Stromal cell of bone marrow (primary cell): Measurements from ENCODE around the gene RPL29.

Source experiments
- DNase-seq: peaks from one replicate; pipeline ENCODE4 v3.0.0-alpha.2; 2012; ENCODE audit warnings: low read depth

The RPL29 gene

DNA sequence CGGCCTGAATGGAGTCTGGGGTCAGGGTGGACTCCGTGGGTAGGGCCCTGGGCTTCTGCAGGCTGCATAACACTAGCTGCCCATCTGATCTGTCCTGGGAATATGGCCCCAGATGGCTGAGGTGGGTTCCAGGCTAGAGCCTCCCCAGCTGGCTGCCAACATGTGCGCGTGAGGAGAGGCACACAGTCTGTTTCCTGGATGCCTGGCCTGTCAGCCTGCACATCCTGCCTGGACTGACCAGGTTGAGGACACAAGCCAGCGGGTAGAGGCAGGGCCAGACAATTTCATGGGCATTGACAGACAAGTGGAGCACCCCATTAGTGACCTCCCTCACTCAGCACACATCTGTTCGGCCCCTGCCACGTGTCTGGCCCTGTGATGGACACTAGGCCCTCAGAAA, 29.8 kb upstream of the RPL29 start:
- no peak for DNase-seq

DNA sequence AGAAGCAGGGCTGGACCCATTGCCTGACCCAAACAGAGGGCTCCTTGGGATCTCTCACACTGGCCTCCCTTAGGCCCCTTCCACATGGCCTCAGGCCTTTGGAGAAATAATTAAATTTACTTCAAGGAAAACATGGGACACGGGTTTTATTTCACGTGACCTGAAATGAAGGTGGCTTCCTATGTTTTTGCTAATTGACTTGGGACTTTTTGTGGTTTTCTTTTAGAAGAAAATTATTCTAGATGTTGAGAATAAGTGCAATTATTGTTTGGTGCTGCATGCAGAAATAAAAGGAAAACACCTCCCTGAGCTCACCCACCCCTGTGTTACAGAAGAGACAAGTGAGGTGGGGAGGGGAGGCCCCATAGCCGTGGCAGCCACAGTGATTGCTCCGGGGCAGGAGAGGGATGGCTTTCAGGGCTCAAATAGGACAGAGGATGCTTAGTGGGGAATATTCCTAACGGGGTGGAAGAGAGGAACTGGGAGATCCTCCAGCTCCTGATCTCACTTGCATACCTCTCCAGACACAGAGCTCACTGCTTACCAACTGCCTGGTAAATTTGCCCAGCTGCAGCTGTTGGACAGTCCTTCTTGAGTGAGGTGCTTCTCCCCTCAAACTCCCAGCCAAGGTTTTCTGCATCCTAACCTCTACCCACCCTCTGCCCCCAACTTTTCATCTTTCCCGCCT, 29.2 kb upstream of the RPL29 start:
- no peak for DNase-seq

GRCh38 chr3:52023860-52024764, 28.4 kb upstream of the RPL29 start:
- DNase-seq = no peak

DNA sequence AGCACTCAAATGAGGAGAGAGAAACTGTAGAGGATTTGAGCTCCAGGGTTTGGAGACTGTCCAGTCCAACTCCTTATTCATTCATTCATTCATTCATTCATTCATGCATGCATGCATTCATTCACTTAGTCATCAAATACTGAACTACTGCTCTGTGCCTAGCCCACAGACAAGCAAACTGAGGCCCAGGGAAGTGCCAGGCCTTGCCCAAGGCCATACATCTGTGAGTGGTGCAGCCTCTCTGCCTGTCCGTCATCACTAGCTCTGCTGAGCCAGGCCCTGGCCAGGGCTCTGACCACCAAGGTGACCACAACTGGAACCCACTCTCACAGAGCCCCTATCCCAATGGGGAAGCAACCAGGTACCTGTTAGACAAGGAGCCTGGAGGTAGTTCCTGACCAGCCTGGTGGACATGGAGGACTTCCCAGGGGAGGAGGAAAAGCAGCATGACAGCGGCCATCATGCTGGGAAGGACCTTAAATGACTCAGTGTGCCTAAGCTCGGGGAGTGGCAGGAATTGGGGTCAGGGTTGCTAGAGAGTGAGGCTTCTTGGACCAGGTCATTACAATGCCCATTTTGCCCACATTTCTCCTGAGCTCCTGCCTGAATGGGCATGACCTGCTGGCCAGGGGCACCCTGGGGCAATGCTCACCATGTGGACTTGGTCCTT, 27.5 kb upstream of the RPL29 start:
- no peak for DNase-seq

DNA sequence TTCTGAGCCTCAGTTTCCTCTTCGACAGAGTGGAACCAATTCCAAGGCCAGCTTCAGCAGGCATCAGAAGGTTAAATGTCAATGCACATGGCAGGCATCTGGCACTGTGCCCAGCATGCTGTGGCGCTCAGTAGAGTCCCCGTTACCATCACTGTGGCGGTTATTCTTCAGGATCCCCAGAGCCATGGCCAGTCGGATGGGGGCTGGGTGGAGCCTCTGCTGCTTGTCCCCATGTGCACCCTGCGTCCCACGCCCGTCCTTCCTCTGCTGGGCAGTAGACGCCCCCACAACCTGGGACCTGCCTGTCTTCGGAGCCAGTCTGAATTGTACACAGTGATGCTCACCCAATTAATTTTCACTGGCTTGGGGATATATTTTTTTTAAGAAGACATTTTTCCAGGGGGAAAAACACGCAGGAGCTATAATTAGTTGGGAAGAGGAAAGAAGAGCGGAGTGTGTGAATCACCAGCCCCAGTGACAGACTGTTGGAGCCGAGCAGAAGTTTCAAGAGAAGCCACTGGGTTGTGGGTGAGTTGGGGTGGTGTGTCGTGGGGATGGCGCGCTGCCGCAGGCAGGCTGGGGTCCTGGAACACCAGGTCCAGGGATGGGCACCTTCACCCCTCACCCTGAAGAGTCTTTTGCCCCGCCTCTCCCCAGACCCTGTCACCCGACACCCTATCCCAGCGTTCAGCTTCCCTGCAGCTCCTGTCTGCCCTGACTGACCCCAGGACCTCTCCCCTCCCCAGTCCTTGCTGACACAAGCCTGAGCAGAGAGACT, 26.8 kb upstream of the RPL29 start:
- DNase-seq = no peak

DNA sequence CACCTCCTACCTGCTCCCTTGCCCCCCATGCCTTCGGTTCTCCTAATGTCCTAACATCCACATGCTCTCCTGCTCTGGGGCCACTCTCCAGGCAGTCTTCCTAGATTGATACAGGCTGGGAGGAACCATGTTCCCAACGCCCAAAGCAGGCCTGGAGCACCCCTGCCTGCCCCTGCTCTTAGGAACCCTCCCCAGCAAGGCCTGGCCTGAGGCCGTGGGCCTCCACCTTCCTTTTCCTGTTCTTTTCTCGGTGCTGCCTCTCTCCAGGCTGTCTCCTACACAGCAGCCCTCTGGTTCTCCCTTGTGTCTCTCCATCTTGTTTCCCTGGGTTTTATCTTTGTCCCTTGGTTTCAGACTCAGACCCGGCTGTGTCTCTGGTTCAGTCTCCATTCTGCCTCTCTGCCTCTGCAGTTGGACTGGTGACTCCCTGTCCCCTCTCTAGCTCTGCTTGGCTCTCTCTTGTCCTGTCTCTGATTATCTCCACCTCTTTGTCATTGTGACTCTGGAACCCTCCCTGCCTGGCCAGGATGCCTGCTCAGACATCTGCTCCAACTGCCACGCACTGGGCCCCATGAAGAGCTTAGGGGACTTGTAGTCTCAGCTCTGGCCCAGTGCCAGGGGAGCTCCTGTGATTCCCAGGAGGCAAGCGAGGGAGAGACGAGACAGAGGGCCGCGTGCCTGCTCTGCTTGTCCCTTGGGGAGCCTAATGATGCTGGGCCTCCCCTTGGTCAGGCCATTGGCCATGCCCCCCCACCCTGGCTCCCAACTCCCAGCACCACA, 26.0 kb upstream of the RPL29 start:
- no peak for DNase-seq

DNA sequence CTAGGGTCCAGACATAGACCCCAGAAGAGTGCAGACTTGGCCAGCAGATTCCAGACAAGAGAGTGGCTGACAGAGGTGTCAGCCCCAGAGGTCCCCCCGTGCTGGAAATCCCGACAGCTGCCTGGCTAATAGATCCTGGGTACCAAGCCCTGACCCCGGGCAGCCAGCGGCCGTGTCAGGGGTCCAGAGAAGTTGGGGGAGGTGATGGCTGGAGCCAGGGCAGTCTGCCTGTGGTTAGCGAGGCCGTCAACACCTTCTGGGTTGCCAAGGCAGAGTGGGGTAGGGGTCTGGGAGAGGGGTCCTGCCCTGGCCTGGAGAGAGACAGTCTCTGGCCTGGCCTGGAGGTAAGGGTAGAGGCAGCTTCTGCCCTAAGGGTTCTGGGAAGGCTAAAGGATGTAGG, 25.1 kb upstream of the RPL29 start:
- no peak for DNase-seq

DNA sequence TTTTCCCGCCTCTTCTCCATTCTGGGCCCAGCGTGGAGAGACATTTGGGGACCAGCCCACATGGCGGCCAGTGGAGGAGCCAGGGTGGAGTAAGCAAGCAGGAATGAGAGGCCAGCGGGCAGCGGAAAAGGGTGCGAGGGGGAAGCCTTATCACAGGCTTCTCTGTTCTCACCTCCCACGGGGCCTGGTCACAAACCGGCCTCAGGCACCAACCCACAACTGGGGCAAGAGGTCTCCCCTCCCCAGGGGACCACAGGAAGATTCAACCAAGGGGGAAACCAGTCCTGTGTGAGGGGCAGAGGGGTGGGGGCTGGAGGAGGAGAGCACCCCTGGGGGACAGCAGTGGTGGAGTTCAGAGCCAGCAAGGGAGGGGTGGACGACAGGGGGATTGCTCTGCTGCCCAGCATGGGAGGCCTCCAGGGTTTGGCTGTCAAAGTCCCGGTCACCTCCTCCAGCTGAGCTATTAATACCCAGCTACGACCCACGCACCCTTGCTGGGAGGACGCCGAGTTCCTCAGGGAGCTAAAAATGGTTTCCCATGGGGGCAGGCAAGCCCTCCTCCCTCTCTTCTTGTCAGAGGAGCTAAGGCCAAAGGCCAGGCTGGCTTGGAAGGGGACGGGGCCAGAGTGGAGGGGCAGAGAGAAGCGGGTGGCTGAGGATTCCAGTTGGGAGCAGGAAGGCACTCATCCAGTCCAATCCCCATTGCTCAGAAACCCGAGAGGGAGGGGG, 23.8 kb upstream of the RPL29 start:
- no peak for DNase-seq

DNA sequence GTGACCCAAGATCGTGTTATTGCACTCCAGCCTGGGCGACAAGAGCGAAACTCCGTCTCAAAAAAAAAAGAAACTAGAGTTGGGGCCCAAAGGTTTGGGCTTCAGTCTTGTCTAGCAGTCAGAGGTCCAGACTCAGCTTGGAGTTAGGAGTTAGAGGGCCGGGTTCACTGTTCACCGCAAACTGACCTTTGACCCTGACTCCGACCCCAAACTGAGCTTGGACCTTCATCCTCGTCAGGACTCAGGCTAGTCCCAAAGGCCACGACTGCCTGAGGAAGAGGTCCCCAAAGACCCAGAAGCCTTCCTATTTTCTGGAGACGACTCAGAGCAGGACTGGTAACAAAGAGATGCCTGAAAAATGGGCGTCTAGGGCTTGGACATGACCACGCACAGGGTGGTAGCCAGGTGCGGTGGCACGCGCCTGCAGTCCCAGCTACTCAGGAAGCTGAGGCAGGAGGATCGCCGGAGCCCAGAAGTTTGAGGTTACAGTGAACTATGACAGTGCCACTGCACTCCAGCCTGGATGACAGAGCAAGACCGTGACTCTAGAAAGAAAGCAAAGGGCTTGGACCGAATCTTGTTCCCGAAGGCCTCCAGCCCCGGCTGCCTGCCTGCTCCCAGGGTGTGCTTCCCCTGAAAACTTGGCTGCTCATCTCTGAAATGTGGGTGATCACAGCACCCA, 22.8 kb upstream of the RPL29 start:
- DNase-seq = no peak

DNA sequence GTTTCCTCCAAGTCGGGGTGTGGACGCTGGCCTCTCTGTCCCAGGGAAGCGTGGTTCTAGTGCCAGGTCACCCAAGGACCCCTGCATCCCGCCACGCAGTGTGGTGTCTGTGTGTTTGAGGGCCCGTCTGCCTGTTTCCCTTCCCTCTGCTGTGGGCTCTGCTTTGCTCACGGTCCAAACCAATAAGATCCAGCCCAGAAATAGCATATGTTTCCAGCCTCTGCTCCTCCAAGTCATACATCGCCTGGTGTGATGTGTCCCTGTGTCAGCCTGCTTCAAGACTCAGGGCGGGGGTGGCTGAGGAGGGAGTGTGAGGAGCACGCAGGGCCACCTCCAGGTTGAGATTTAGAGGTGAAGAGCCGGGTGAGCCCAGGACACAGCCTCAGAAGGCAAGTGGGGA, 21.9 kb upstream of the RPL29 start:
- no peak for DNase-seq

DNA sequence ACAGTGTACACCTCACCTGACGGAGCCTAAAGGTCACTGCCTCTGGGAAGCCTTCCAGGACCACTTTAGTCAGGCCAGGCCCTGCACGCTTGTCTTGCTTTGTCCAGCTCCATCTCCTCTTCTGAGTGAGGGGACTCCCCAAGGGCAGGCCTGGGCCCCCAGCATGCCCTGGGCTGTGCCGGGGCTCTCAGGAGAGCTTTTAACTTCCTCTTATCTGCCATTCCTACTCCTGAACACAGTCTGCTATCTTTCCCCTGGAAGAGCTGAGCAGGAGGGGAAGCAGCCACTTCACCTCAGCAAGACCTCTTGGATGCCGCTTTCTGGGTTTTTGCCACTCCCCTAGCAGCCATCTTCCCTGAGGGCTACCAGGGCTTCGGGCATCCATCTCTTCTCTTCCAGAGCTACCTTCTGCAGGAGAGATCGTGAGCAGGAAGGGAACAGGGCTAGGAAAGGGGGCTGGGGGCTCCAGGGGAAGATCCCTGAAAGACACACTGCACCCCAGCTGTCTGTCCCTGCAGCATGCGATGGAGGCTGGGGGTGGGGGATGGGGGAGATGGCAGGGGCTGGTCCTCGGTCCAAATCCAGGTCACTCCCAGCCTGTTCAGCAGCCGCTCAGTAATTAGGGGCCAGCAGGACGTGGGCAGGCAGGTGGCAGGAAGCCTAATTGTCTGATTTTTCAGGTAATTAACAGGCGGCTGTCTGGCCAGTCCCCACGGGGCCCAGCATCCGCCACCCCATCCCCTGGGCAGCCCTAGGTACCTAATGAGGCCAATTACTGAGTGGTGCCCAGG, 19.9 kb upstream of the RPL29 start:
- DNase-seq = no peak

- no peak for DNase-seq
These were observed 18.9 kb upstream of the RPL29 start for GRCh38 chr3:52014613-52015012.

DNA sequence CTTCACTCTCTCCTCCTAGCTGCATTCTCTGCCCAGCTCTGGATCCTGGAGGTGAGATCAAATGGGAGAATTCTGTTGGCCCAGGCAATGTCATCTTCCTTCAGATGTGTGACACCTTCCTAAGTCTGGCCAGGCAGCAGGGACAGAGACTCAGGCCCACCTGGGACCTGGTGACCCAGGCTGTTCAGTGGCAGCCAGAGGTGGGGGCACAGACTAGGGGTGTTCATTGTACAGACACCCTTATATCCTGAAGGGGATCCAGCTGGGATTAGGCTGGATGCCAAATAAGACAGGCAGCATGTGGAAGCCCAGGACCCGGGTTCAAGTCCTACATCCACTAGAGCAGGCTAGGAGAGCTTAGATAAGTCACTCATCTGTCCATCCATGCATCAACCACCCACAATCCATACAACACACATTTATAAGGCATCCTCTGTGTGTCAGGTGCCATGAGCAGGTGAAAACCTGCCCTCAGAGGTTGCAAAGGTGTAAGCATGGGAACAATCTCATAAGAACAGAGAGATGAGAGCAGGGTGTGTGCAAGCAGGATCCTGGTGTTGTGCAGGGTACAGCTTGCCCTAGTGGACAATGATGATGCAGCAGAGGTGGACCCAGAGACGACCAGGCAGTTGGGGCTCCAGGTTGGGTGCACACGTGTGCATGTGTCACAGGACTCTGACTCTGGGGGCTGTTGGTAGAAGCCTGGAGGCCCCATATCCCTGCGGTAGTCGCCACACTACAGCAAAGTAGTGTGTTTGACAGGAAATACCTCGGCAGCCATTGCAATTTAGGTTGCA, 18.3 kb upstream of the RPL29 start:
- DNase-seq = no peak

- no peak for DNase-seq
These were observed 17.0 kb upstream of the RPL29 start for GRCh38 chr3:52012699-52013098.

- DNase-seq = no peak
These were observed 14.7 kb upstream of the RPL29 start for GRCh38 chr3:52010431-52010830.

DNA sequence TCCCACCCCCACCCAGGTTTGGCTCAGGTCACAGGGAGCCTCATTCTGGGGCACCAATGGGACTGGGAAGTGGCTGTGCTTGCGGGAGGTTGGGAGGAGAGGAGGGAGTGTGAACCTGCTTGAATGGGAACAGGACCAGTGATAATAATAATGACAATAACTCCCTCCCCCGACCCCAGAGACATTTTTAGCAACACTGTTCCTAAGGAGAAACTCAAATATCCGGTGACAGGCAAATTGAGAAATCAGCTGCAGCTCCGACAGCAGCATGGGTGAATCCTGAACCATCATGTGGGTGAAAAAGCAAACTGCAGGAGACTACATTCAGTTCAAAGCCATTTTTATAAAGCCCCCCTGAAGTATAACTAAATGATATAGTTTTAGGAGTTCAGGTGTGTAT, 11.6 kb upstream of the RPL29 start:
- DNase-seq = no peak

GRCh38 chr3:52006820-52007133, 11.1 kb upstream of the RPL29 start:
- no peak for DNase-seq

DNA sequence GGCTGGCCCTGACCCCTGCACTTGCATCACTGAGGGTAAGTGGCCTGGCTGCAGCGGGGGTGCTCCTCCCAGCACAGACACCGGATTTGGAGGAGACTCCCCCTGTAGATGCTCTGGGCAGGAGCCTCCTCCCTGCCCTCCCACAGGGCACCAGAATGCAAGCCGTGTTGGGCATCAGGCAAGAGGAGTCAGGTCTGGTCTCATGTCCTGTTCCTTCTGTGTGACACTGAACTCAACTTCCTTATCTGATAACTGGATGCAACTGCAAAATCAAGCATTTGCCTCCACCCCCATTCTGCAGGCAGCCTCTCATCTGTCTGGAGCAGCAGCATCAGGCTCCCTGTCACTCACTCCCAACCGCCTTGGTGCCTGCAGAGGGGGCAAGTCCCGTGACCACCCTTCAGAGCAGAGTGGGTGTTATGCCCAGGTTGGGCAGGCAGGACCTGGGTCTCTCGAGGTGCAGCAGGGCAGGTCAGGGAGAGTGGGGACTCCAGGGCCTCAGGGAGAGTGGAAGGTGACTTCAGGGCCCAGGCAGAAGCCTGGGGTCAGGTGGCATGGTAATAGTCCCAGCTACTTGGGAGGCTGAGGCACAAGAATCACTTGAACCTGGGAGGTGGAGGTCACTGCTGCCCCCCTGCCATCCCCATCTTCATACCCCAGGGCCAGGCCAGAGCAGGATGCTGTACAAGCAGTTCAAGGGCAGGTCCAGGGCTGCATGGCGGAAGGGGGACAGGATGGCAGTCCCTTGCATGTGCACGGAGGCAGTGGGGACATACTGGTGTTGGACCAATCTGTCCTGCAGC, 10.5 kb upstream of the RPL29 start:
- DNase-seq = no peak
